GM20000 (cell line): ENCODE data around the gene TTL.
"Not testable (repeated sequence)": the region's sequence is repeated elsewhere in the genome, so short reads cannot be mapped to it uniquely, and the experiment has no call there.

Source experiments
- DNase-seq: peaks from one replicate; pipeline ENCODE4 v3.0.0; 2012; ENCODE audit warnings: low spot score
- CTCF ChIP-seq: IDR thresholded peaks from 2 replicates; pipeline ENCODE4 v1.5.1; 2012; ENCODE audit warnings: mild to moderate bottlenecking, control low read depth; ENCODE audit errors: extremely low read depth, missing control alignments

The TTL gene

DNA sequence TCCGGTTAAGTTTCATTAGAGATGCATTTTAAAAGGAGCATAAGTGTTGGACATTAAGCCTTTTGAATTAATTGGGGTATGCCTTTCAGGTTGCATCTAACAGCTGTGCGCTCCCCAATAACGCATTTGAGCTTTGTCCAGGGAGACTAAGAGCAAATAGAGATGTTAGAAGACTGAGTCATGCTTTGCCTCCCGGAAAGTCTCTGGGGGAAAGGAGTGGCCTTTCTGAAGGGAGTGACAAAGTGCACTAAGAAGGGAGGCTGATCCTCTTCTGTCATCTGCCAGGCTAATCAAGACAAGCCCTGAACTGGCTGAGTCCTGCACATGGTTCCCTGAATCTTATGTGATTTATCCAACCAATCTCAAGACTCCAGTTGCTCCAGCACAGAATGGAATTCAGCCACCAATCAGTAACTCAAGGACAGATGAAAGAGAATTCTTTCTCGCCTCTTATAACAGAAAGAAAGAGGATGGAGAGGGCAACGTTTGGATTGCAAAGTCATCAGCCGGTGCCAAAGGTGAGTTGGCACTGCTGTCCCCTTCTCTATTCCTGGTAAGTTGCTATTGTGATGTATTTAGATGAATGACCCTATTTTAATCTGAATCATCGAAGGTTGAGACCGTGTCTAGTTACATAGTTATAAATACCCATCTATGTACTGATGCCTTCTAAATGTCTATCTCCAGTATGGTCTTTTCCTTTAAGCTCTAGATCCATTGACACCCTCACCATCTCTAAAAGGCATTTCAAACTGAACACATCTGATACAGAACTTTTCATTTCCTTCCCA lies 12.1 kb downstream of the TTL start:
- peak; percentile 1 for DNase-seq

GRCh38 chr2:112494828-112495227 lies 12.9 kb downstream of the TTL start:
- no peak for TF ChIP-seq CTCF
- DNase-seq, result no peak

More for the DNA sequence above, 12.1 kb downstream of the TTL start:
- no peak for TF ChIP-seq CTCF

- not testable (repeated sequence) for DNase-seq
Observed at GRCh38 chr2:112495878-112496277, 13.9 kb downstream of the TTL start.

DNA sequence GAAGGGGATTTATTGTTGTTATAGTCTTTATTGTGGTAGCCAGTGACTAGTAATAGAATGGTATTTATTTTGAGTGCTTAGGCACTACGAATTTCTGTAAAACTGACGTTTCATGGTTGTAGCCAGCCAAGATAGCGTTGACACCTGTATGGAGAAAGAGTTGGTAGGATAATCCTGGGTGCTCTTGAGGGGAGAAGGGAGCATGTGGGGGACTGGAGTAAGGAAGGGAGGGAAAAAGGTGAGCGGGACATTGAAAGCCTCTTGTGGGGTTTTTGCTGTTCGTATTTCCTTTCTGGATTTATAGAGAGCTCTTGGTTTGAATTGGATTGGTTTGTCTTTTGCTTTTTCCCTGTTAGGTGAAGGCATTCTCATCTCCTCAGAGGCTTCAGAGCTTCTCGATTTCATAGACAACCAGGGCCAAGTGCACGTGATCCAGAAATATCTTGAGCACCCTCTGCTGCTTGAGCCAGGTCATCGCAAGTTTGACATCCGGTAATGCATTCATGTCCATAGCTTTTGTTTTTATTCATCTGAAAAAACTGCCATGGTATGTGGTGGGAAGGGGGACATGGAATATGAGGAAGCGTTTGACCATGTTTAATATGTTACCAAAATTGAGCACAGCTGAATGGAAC lies 19.0 kb downstream of the TTL start:
- not testable (repeated sequence) for DNase-seq

GRCh38 chr2:112509239-112509998 lies 27.5 kb downstream of the TTL start:
- not testable (repeated sequence) for DNase-seq

- TF ChIP-seq CTCF, result no peak
- DNase-seq, result no peak
Observed at GRCh38 chr2:112516801-112517200, 34.8 kb downstream of the TTL start.

DNA sequence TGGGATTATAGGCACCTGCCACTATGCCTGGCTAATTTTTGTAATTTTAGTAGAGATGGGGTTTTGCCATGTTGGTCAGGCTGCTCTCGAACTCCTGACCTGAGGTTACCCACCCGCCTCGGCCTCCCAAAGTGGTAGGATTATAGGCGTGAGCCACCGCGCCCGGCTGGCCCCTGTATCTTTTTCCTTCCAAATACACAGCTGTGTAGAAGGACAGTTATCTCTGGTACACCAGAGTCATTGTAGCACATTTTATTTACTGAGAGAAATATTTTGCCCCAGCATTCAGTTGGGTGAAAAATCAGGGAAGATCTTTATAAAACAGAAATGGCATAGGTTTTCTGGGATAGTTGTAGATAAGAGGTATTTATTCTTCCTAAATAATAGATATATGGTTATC lies 36.9 kb downstream of the TTL start:
- no peak for TF ChIP-seq CTCF
- no peak for DNase-seq

DNA sequence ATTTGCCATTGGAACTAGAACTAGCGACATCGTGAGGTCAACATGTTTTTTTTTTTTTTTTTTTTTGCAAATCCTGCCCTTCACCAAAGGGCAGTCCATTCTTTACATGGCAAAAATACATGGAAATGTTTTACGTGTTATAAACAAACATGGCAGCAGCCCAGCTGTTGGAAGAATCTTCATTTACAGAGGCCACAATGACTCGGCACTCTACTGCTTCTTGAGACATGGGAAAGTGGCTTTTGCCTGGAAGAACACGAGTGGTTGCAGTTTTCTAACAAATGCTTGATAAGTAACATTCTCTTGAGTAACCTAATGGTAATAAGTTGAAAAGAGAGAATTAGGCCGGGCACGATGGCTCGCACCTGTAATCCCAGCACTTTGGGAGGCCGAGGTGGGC lies 37.5 kb downstream of the TTL start:
- no peak for TF ChIP-seq CTCF
- no peak for DNase-seq
